Middle frontal gyrus (tissue), 1 donor: Measurements from ENCODE around the gene PIGN.
"Not testable (repeated sequence)": the region's sequence is repeated elsewhere in the genome, so short reads cannot be mapped to it uniquely, and the experiment has no call there.

Experiments
- DNase-seq: peaks from one replicate; pipeline ENCODE4 v3.0.0-alpha.2; 2015; ENCODE audit warnings: low spot score; ENCODE audit errors: extremely low spot score

PIGN gene

GRCh38 chr18:62061821-62062478 is 124.9 kb downstream of the PIGN start:
- DNase-seq: no peak

- no peak for DNase-seq
These were observed 126.0 kb downstream of the PIGN start for GRCh38 chr18:62060820-62061219.

- no peak for DNase-seq
These were observed 131.8 kb downstream of the PIGN start for GRCh38 chr18:62054929-62055498.

- DNase-seq: no peak
These were observed 138.6 kb downstream of the PIGN start for GRCh38 chr18:62048279-62048678.

GRCh38 chr18:62045316-62045715 is 141.5 kb downstream of the PIGN start:
- no peak for DNase-seq

- DNase-seq: no peak
These were observed 142.3 kb downstream of the PIGN start for GRCh38 chr18:62044490-62045000.

GRCh38 chr18:62037989-62038778 is 148.7 kb downstream of the PIGN start:
- DNase-seq: no peak

- no peak for DNase-seq
These were observed 149.7 kb downstream of the PIGN start for GRCh38 chr18:62037012-62037742.

- not testable (repeated sequence) for DNase-seq
These were observed 152.6 kb downstream of the PIGN start for GRCh38 chr18:62034286-62034685.

GRCh38 chr18:62033756-62034155 is 153.1 kb downstream of the PIGN start:
- DNase-seq: no peak

GRCh38 chr18:62033207-62033606 is 153.6 kb downstream of the PIGN start:
- DNase-seq: no peak

- DNase-seq: no peak
These were observed 156.5 kb downstream of the PIGN start for GRCh38 chr18:62030091-62030985.

GRCh38 chr18:62028715-62029114 is 158.1 kb downstream of the PIGN start:
- no peak for DNase-seq

GRCh38 chr18:62027914-62028520 is 158.8 kb downstream of the PIGN start:
- no peak for DNase-seq

GRCh38 chr18:62026586-62026985 is 160.3 kb downstream of the PIGN start:
- DNase-seq: no peak

- DNase-seq: no peak
These were observed 161.9 kb downstream of the PIGN start for GRCh38 chr18:62024983-62025382.

- DNase-seq: no peak
These were observed 163.3 kb downstream of the PIGN start for GRCh38 chr18:62023536-62023935.

GRCh38 chr18:62018759-62019041 is 168.2 kb downstream of the PIGN start:
- DNase-seq: no peak

- DNase-seq: no peak
These were observed 168.7 kb downstream of the PIGN start for GRCh38 chr18:62018034-62018758.

- DNase-seq: no peak
These were observed 169.2 kb downstream of the PIGN start for GRCh38 chr18:62017618-62018017.
